ENCODE data around the gene SNAPC4. TPM values are rescaled to one million over a fixed set of nuclear protein-coding genes. Genes with fewer than 3 reads are reported as not detected.

SNAPC4 gene
- total and polyA plus RNA-seq, 2 of the 8 experiments (the other 6 are each of a cell fraction or from before 2014, with no cell fraction given), result 6.9 to 18.1 TPM

- TF ChIP-seq PHF8 (conservative IDR thresholded peaks at IDR 0.05; ENCODE audit: low read depth, low read length), result no peak
- TF ChIP-seq RBBP5 (IDR thresholded peaks at IDR 0.05; ENCODE audit: borderline replicate concordance, low read depth, low read length), result no peak
- no peak for TF ChIP-seq JUND (IDR thresholded peaks at IDR 0.05; ENCODE audit: low read length)
- no peak for TF ChIP-seq KDM1A (IDR thresholded peaks at IDR 0.05; ENCODE audit: borderline replicate concordance, low read length)
- no peak for TF ChIP-seq RAD21 (IDR thresholded peaks at IDR 0.05 in 1 of 2, conservative IDR thresholded peaks at IDR 0.05 in 1 of 2; ENCODE audit: low read depth in 2 of 2, low read length in 2 of 2)
- no peak for TF ChIP-seq EZH2 (IDR thresholded peaks at IDR 0.05; ENCODE audit: low read depth, low read length, severe bottlenecking)
Measured at GRCh38 chr9:136444102-136444501, 44.1 kb upstream of the SNAPC4 start (continued).
